Measurements from ENCODE around the gene FOXO3. TPM values are rescaled to one million over a fixed set of nuclear protein-coding genes. Genes with fewer than 3 reads are reported as not detected.
A peak's percentile ranks its signal among the peaks of the same experiment; 100 is the strongest.

The FOXO3 gene
- total and polyA plus RNA-seq, 2 of the 13 experiments (the other 11 are each of a cell fraction or from before 2014, with no cell fraction given) = 16.0 to 22.5 TPM

DNA sequence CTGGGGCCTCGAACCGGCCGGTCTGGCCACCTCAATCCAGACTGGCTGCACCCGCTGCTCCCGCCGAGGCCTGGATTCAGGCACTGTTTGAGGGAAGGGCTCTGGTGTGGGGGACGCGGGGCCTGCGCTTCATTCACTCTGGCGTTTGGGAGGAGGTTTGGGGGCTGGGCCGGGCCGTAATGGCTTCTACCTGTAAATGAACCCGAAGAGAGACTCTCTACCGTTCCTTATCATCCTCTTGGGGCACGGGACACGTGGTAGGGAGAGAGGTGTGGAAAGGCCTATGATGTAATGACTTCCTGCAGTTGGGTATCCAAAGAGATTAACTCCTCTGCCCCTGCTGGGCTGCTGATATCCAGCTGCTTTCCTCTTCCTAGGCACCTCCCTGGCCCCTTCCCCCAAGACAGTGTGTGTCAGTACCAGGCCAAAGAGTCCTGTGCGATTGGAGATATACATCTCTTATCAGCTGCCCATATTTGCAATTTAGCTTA is 1.8 kb downstream of the FOXO3 start (continued):
- no peak for TF ChIP-seq ZEB1 (IDR thresholded peaks at IDR 0.05; ENCODE audit: insufficient replicate concordance, low read depth)
- no peak for TF ChIP-seq TCF12 (IDR thresholded peaks at IDR 0.05)
- no peak for TF ChIP-seq TCF12 (CRISPR knock-in tag; IDR thresholded peaks at IDR 0.05)
- no peak for TF ChIP-seq ZNF737 (CRISPR knock-in tag; IDR thresholded peaks at IDR 0.05; ENCODE audit: borderline replicate concordance)
- peak; percentile 73; the same call in 1 of the 2 replicates for TF ChIP-seq ZNF224 (CRISPR knock-in tag; IDR thresholded peaks at IDR 0.05)
- TF ChIP-seq ZNF558 (CRISPR knock-in tag; IDR thresholded peaks at IDR 0.05; ENCODE audit: borderline replicate concordance) = no peak
- TF ChIP-seq ZNF878 (CRISPR knock-in tag; IDR thresholded peaks at IDR 0.05) = no peak
- peak; percentile 52; the same call in 1 of the 2 replicates for TF ChIP-seq KDM5B (CRISPR knock-in tag; IDR thresholded peaks at IDR 0.05; ENCODE audit: borderline replicate concordance)
- no peak for TF ChIP-seq ZNF772 (CRISPR knock-in tag; IDR thresholded peaks at IDR 0.05)
- TF ChIP-seq AGO1 (IDR thresholded peaks at IDR 0.05; ENCODE audit: low read depth, low read length, poor library complexity, severe bottlenecking) = peak; percentile 62
- TF ChIP-seq TMF1 (CRISPR knock-in tag; IDR thresholded peaks at IDR 0.05; ENCODE audit: low read depth) = no peak
- TF ChIP-seq ZNF318 (CRISPR knock-in tag; IDR thresholded peaks at IDR 0.05) = 0 out of 2 replicates have a peak, but pooled peaks have one; percentile 35
- TF ChIP-seq MXD4 (CRISPR knock-in tag; IDR thresholded peaks at IDR 0.05) = peak; percentile 67; the same call in 1 of the 2 replicates
- peak; percentile 53 for TF ChIP-seq ATF7 (IDR thresholded peaks at IDR 0.05)
- TF ChIP-seq ATF7 (CRISPR knock-in tag; IDR thresholded peaks at IDR 0.05) = peak; percentile 58; the same call in 1 of the 2 replicates
- TF ChIP-seq ZBTB21 (CRISPR knock-in tag; IDR thresholded peaks at IDR 0.05) = 0 out of 2 replicates have a peak, but pooled peaks have one; percentile 57
- TF ChIP-seq, protein P1, sequence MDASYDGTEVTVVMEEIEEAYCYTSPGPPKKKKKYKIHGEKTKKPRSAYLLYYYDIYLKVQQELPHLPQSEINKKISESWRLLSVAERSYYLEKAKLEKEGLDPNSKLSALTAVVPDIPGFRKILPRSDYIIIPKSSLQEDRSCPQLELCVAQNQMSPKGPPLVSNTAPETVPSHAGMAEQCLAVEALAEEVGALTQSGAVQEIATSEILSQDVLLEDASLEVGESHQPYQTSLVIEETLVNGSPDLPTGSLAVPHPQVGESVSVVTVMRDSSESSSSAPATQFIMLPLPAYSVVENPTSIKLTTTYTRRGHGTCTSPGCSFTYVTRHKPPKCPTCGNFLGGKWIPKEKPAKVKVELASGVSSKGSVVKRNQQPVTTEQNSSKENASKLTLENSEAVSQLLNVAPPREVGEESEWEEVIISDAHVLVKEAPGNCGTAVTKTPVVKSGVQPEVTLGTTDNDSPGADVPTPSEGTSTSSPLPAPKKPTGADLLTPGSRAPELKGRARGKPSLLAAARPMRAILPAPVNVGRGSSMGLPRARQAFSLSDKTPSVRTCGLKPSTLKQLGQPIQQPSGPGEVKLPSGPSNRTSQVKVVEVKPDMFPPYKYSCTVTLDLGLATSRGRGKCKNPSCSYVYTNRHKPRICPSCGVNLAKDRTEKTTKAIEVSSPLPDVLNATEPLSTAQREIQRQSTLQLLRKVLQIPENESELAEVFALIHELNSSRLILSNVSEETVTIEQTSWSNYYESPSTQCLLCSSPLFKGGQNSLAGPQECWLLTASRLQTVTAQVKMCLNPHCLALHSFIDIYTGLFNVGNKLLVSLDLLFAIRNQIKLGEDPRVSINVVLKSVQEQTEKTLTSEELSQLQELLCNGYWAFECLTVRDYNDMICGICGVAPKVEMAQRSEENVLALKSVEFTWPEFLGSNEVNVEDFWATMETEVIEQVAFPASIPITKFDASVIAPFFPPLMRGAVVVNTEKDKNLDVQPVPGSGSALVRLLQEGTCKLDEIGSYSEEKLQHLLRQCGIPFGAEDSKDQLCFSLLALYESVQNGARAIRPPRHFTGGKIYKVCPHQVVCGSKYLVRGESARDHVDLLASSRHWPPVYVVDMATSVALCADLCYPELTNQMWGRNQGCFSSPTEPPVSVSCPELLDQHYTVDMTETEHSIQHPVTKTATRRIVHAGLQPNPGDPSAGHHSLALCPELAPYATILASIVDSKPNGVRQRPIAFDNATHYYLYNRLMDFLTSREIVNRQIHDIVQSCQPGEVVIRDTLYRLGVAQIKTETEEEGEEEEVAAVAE (CRISPR knock-in tag; IDR thresholded peaks at IDR 0.05; ENCODE audit: borderline replicate concordance) = 0 out of 2 replicates have a peak, but pooled peaks have one; percentile 63
- no peak for TF ChIP-seq FOXP1 (IDR thresholded peaks at IDR 0.05)
- peak; percentile 28; the same call in 1 of the 2 replicates for TF ChIP-seq FOXP1 (CRISPR knock-in tag; IDR thresholded peaks at IDR 0.05)
